SK-N-SH (cell line): Measurements from ENCODE around the gene NRG4. TPM values are rescaled to one million over a fixed set of nuclear protein-coding genes. Genes with fewer than 3 reads are reported as not detected.

Experiments used
- CTCF ChIA-PET: fragments of 300-600, 350-600 bp; formaldehyde crosslinking; extraction: SDS; loops from one replicate; lab custom pipeline; 2021; lab: Yijun Ruan, JAX
- POLR2A ChIA-PET: fragments of 350-600 bp; sonication (Branson Sonifier 250); formaldehyde crosslinking; extraction: SDS; loops from one replicate; lab custom pipeline; 2020; ENCODE audit warnings: antibody characterized with exemption, inconsistent platforms; lab: Yijun Ruan, JAX
- DNase-seq: peaks from one replicate; pipeline ENCODE4 v3.0.0; 2012
- H2AFZ ChIP-seq: fragments of 200-600 bp; sonication (generic); 2 replicates; pipeline ENCODE4 v1.8.1; 2016; ENCODE audit warnings: antibody characterized with exemption, mild to moderate bottlenecking, low read depth
- H3F3A ChIP-seq: fragments of 200-600 bp; sonication (generic); replicated peaks from 2 replicates; pipeline ENCODE3; 2016; ENCODE audit warnings: antibody characterized with exemption, mild to moderate bottlenecking; ENCODE audit not compliant: insufficient read depth
- H3K27ac ChIP-seq, 2 experiments: fragments of 200-500 bp in 1 of 2; fragments of 200-600 bp in 1 of 2; sonication (Bioruptor generic) in 1 of 2; sonication (generic), shearing (Covaris generic) in 1 of 2; 2 replicates each; pipeline versions ENCODE4 v1.5.1 to v1.6.1; 2014 to 2016; ENCODE audit warnings: low read depth in 2 of 2, inconsistent platforms in 1 of 2, low read length in 1 of 2, mild to moderate bottlenecking in 1 of 2, mixed read lengths in 1 of 2
- H3K27me3 ChIP-seq: fragments of 200-600 bp; sonication (generic), shearing (Covaris generic); 2 replicates; pipeline ENCODE4 v1.6.1; 2016; ENCODE audit warnings: mixed run types; ENCODE audit not compliant: insufficient read depth
- H3K36me3 ChIP-seq, 2 experiments: fragments of 200-500 bp in 1 of 2; fragments of 200-600 bp in 1 of 2; sonication (Bioruptor generic) in 1 of 2; sonication (generic) in 1 of 2; replicated peaks in 1 of 2; 2 replicates each; pipeline versions ENCODE3 to v1.5.1; 2014 to 2016; ENCODE audit warnings: low read length in 1 of 2, mild to moderate bottlenecking in 1 of 2; ENCODE audit not compliant: insufficient read depth in 2 of 2, control insufficient read depth in 1 of 2
- H3K4me1 ChIP-seq, 2 experiments: fragments of 200-500 bp in 1 of 2; fragments of 200-600 bp in 1 of 2; sonication (Bioruptor generic) in 1 of 2; sonication (generic), shearing (Covaris generic) in 1 of 2; 2 replicates each; pipeline versions ENCODE4 v1.5.1 to v1.6.1; 2014 to 2016; ENCODE audit warnings: low read depth in 1 of 2, low read length in 1 of 2, mixed run types in 1 of 2; ENCODE audit not compliant: insufficient read depth in 2 of 2, control insufficient read depth in 1 of 2
- H3K4me2 ChIP-seq: fragments of 200-600 bp; sonication (generic), shearing (Covaris generic); 2 replicates; pipeline ENCODE4 v1.6.1; 2017; ENCODE audit warnings: mixed run types
- H3K4me3 ChIP-seq, 2 experiments: fragments of 200-500 bp in 1 of 2; fragments of 200-600 bp in 1 of 2; sonication (Bioruptor generic) in 1 of 2; sonication (generic), shearing (Covaris generic) in 1 of 2; 2 replicates each; pipeline versions ENCODE4 v1.5.1 to v1.8.1; 2014 to 2016; ENCODE audit warnings: low read depth in 2 of 2, inconsistent platforms in 1 of 2, low read length in 1 of 2, mild to moderate bottlenecking in 1 of 2, mixed read lengths in 1 of 2, moderate library complexity in 1 of 2
- H3K79me2 ChIP-seq: fragments of 200-600 bp; sonication (generic); 2 replicates; pipeline ENCODE4 v1.8.1; 2017; ENCODE audit warnings: mild to moderate bottlenecking; ENCODE audit not compliant: insufficient read depth
- H3K9ac ChIP-seq: fragments of 200-600 bp; sonication (generic); 2 replicates; pipeline ENCODE4 v1.6.1; 2017; ENCODE audit warnings: mixed run types
- H3K9me2 ChIP-seq: fragments of 200-600 bp; sonication (generic); 2 replicates; pipeline ENCODE4 v1.6.1; 2017; ENCODE audit warnings: mixed run types
- H3K9me3 ChIP-seq: fragments of 200-600 bp; sonication (generic); 2 replicates; pipeline ENCODE4 v1.6.1; 2017; ENCODE audit warnings: mixed run types, mild to moderate bottlenecking, moderate library complexity
- H4K20me1 ChIP-seq: fragments of 200-600 bp; sonication (generic); 2 replicates; pipeline ENCODE4 v1.6.1; 2017; ENCODE audit warnings: mild to moderate bottlenecking, mixed run types; ENCODE audit not compliant: insufficient read depth
- CHD2 ChIP-seq: fragments of 150-350 bp; IDR thresholded peaks from 2 replicates; pipeline ENCODE4 v1.6.1; 2018; ENCODE audit warnings: low read length; ENCODE audit not compliant: partially characterized antibody
- ELF1 ChIP-seq: IDR thresholded peaks from 2 replicates; pipeline ENCODE4 v1.4.0; 2012
- EZH2phosphoT487 ChIP-seq: fragments of 200-600 bp; sonication (generic); IDR thresholded peaks from 2 replicates; pipeline ENCODE4 v1.6.1; 2017; ENCODE audit warnings: low read depth, mixed run types, mild to moderate bottlenecking, antibody characterized with exemption, moderate library complexity, borderline replicate concordance
- FOSL2 ChIP-seq: IDR thresholded peaks from 2 replicates; pipeline ENCODE4 v1.4.0; 2012; ENCODE audit warnings: low read depth, mild to moderate bottlenecking, moderate library complexity, borderline replicate concordance
- FOXM1 ChIP-seq: IDR thresholded peaks from 2 replicates; pipeline ENCODE4 v1.4.0; 2012; ENCODE audit warnings: low read depth, mild to moderate bottlenecking
- GATA2 ChIP-seq: sonication (generic); formaldehyde crosslinking; IDR thresholded peaks from 2 replicates; pipeline ENCODE4 v1.5.0; 2020; ENCODE audit warnings: mild to moderate bottlenecking, missing genetic modification reagents
- NRF1 ChIP-seq: IDR thresholded peaks from 2 replicates; pipeline ENCODE4 v1.6.1; 2012; ENCODE audit warnings: low read depth, mild to moderate bottlenecking, low read length
- PBX3 ChIP-seq: IDR thresholded peaks from 2 replicates; pipeline ENCODE4; 2012
- RAD21 ChIP-seq: IDR thresholded peaks from 2 replicates; pipeline ENCODE4 v1.6.1; 2012; ENCODE audit warnings: mild to moderate bottlenecking, low read length
- RFX5 ChIP-seq: IDR thresholded peaks from 2 replicates; pipeline ENCODE4 v1.6.1; 2012; ENCODE audit warnings: mild to moderate bottlenecking, improper control_type of control experiment, low read length
- USF1 ChIP-seq: IDR thresholded peaks from 2 replicates; pipeline ENCODE4 v1.4.0; 2012; ENCODE audit warnings: low read depth, borderline replicate concordance
- WGBS: methylation state at CpG from one replicate; pipeline ENCODE4 v1.1.6; 2017; ENCODE audit warnings: low lambda C conversion rate; 5-methylcytosine and 5-hydroxymethylcytosine counted together
- polyA plus RNA-seq, 3 experiments: library from polyadenylated mRNA; depleted of rRNA; stranded (reverse); fragments of >200 nt; gene quantifications; 2 replicates each; pipeline ENCODE4 v1.2.3, GENCODE V29; 2012
- TF ChIP-seq, protein P1 (sequence below): fragments of 150-350 bp; IDR thresholded peaks from 2 replicates; pipeline ENCODE4 v1.6.1; 2017; ENCODE audit warnings: antibody characterized with exemption, low read length, low read depth, borderline replicate concordance
- TF ChIP-seq, protein P2 (sequence below): fragments of 150-350 bp; IDR thresholded peaks from 2 replicates; pipeline ENCODE4 v1.6.1; 2016; ENCODE audit warnings: mild to moderate bottlenecking, low read depth, low read length

Gene NRG4
- polyA plus RNA-seq, 1 of the 3 experiments (the other 2 are of a cell fraction), result not detected

DNA sequence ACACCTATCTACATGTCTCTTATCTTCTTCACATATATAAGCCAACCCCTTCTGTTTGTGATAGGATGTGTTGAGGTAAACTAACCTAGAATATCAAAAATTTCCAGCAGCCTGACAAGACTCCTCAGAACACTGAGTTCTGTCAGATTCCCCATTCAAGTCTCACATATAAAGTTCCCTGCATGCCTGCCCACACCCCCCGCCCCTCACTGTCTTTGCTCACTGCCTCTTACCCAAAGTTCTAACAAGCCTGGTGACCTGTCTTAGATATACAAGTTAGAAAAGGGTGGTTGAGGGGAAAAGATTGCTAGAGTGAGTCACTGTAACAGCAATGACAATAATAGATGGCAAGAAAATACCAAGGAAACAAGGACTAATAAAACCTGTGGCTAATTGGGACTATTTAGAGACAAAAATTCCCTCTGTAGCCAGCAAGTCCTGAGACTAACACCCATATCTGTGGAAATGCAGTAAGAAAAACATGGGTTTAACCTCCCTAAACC, 68.5 kb downstream of the NRG4 start (continued):
- TF ChIP-seq PBX3 (no peak), GATA2 (no peak), ELF1 (no peak), FOXM1 (no peak), RAD21 (no peak), CHD2 (no peak)
- TF ChIP-seq, protein P1, sequence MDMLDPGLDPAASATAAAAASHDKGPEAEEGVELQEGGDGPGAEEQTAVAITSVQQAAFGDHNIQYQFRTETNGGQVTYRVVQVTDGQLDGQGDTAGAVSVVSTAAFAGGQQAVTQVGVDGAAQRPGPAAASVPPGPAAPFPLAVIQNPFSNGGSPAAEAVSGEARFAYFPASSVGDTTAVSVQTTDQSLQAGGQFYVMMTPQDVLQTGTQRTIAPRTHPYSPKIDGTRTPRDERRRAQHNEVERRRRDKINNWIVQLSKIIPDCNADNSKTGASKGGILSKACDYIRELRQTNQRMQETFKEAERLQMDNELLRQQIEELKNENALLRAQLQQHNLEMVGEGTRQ, result no peak
- TF ChIP-seq, protein P2, sequence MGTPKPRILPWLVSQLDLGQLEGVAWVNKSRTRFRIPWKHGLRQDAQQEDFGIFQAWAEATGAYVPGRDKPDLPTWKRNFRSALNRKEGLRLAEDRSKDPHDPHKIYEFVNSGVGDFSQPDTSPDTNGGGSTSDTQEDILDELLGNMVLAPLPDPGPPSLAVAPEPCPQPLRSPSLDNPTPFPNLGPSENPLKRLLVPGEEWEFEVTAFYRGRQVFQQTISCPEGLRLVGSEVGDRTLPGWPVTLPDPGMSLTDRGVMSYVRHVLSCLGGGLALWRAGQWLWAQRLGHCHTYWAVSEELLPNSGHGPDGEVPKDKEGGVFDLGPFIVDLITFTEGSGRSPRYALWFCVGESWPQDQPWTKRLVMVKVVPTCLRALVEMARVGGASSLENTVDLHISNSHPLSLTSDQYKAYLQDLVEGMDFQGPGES, result no peak

GRCh38 chr15:75943246-75943645, 69.0 kb downstream of the NRG4 start:
- H3K27ac ChIP-seq, result no peak overlapping the region
- H3K9me3 ChIP-seq, result no peaks in the 10 kb centered on the region
- H3K27me3 ChIP-seq, result no peaks in the 10 kb centered on the region
- no peaks in the 10 kb centered on the region for H4K20me1 ChIP-seq
- H3K4me3 ChIP-seq, result no peak overlapping the region
- peaks cover 11 to 25% of the 10 kb centered on the region in 2 experiments for H3K36me3 ChIP-seq
- H3K9ac ChIP-seq, result no peak overlapping the region
- no peak overlapping the region for H2AFZ ChIP-seq
- H3K4me2 ChIP-seq, result no peak overlapping the region
- no peaks in the 10 kb centered on the region for H3K4me1 ChIP-seq
- no peak for DNase-seq
- H3K79me2 ChIP-seq, result no peaks in the 10 kb centered on the region
- no peaks in the 10 kb centered on the region for H3K9me2 ChIP-seq
- TF ChIP-seq NRF1 (no peak), USF1 (no peak), FOSL2 (no peak), RFX5 (no peak), EZH2phosphoT487 (no peak), CHD2 (no peak)
- TF ChIP-seq, all 33 proteins: peak for 0
- 53% methylated on average over 5 of the region's 5 CpGs for WGBS
- peaks cover 28% of the 10 kb centered on the region for H3F3A ChIP-seq
- POLR2A ChIA-PET, result no interaction called here
- CTCF ChIA-PET, result no interaction called here
